Uterus (tissue), 2 donors: ENCODE measurements around the gene USF2.

Experiments
- CTCF ChIP-seq, 4 experiments: fragments of 200-600 bp in 2 of 4; fragments of 450-650 bp in 2 of 4; sonication (generic) in 2 of 4; IDR thresholded peaks; one replicate each; pipeline ENCODE4 v1.5.1; 2016 to 2019; ENCODE audit warnings: antibody characterized with exemption in 4 of 4, mild to moderate bottlenecking in 2 of 4, moderate library complexity in 1 of 4
- POLR2A ChIP-seq, 2 donors: fragments of 450-650 bp; IDR thresholded peaks; one replicate each; pipeline ENCODE4 v1.6.1; 2016; ENCODE audit warnings: antibody characterized with exemption in 2 of 2, mild to moderate bottlenecking in 1 of 2, moderate library complexity in 1 of 2

- TF ChIP-seq CTCF (IDR thresholded peaks at IDR 0.05), result no peak
- TF ChIP-seq POLR2A (IDR thresholded peaks at IDR 0.05), result no peak
Measured at GRCh38 chr19:35316560-35316959, 47.8 kb downstream of the USF2 start.
